ENCODE results near the gene PCYT1B. TPM values are rescaled to one million over a fixed set of nuclear protein-coding genes. Genes with fewer than 3 reads are reported as not detected.

Gene PCYT1B
- total and polyA plus RNA-seq, 2 of the 13 experiments (the other 11 are each of a cell fraction or from before 2014, with no cell fraction given) = 6.1 to 9.2 TPM

- ChIA-PET CTCF (ENCODE audit: low intra/inter-chr PET ratio, low total read pairs) (no interaction called here), POLR2A (no interaction called here)
- Histone ChIP-seq H3K79me2 (ENCODE audit: insufficient read depth, low read length) (no peaks in the 10 kb centered on the region), H3K36me3 (replicated peaks in 1 of 2; ENCODE audit: control insufficient read depth in 1 of 2, insufficient read depth in 2 of 2, low read length in 2 of 2) (no peaks in the 10 kb centered on the region), H3K4me3 (replicated peaks in 1 of 3; ENCODE audit: insufficient read depth in 1 of 3, low read depth in 2 of 3, low read length in 3 of 3) (no peak overlapping the region), H3K27me3 (ENCODE audit: control insufficient read depth in 1 of 2, insufficient read depth in 2 of 2, low read length in 2 of 2) (no peaks in the 10 kb centered on the region), H2AFZ (ENCODE audit: low read length) (no peak overlapping the region), H3K9me3 (ENCODE audit: low read length) (no peaks in the 10 kb centered on the region), H3K27ac (ENCODE audit: extremely low read length, insufficient read depth, low read length) (no peak overlapping the region), H4K20me1 (ENCODE audit: insufficient read depth, low read length) (no peaks in the 10 kb centered on the region), H3K4me1 (ENCODE audit: insufficient read depth, low read length) (no peaks in the 10 kb centered on the region), H3K4me2 (ENCODE audit: low read depth, low read length) (no peak overlapping the region), H3K9ac (ENCODE audit: insufficient read depth, low read depth, low read length) (no peak overlapping the region)
- in situ Hi-C loops (cut with HindIII; ENCODE audit: extremely low pct_ligation_motif_present, low pct_unique_long_range_greater_than_20kb) (no loop called here), intact Hi-C loops (cut with micrococcal nuclease; ENCODE audit: unreplicated experiment) (no loop called here)
- no TSS peak for BruUV-seq (replicated peaks)
- no peak for FAIRE-seq
- no peak for ATAC-seq
- DNase-seq (ENCODE audit: low spot score) = no peak
- 100% methylated on average over 2 of the region's 2 CpGs for WGBS (ENCODE audit: low lambda C conversion rate)
- TF ChIP-seq CENPT (CRISPR knock-in tag; IDR thresholded peaks at IDR 0.05; ENCODE audit: low read depth) (no peak), SMARCE1 (IDR thresholded peaks at IDR 0.05; ENCODE audit: borderline replicate concordance) (no peak), ZNF878 (CRISPR knock-in tag; IDR thresholded peaks at IDR 0.05) (no peak), ZBTB40 (IDR thresholded peaks at IDR 0.05) (no peak), ZBTB40 (CRISPR knock-in tag; IDR thresholded peaks at IDR 0.05) (no peak), NONO (IDR thresholded peaks at IDR 0.05) (no peak), NONO (CRISPR knock-in tag; conservative IDR thresholded peaks at IDR 0.05) (no peak), NFKBIZ (CRISPR knock-in tag; IDR thresholded peaks at IDR 0.05) (no peak), ZSCAN22 (CRISPR knock-in tag; IDR thresholded peaks at IDR 0.05) (no peak), SP2 (CRISPR knock-in tag; IDR thresholded peaks at IDR 0.05) (no peak), TEAD2 (CRISPR knock-in tag; IDR thresholded peaks at IDR 0.05) (no peak)
- TF ChIP-seq, protein P1, sequence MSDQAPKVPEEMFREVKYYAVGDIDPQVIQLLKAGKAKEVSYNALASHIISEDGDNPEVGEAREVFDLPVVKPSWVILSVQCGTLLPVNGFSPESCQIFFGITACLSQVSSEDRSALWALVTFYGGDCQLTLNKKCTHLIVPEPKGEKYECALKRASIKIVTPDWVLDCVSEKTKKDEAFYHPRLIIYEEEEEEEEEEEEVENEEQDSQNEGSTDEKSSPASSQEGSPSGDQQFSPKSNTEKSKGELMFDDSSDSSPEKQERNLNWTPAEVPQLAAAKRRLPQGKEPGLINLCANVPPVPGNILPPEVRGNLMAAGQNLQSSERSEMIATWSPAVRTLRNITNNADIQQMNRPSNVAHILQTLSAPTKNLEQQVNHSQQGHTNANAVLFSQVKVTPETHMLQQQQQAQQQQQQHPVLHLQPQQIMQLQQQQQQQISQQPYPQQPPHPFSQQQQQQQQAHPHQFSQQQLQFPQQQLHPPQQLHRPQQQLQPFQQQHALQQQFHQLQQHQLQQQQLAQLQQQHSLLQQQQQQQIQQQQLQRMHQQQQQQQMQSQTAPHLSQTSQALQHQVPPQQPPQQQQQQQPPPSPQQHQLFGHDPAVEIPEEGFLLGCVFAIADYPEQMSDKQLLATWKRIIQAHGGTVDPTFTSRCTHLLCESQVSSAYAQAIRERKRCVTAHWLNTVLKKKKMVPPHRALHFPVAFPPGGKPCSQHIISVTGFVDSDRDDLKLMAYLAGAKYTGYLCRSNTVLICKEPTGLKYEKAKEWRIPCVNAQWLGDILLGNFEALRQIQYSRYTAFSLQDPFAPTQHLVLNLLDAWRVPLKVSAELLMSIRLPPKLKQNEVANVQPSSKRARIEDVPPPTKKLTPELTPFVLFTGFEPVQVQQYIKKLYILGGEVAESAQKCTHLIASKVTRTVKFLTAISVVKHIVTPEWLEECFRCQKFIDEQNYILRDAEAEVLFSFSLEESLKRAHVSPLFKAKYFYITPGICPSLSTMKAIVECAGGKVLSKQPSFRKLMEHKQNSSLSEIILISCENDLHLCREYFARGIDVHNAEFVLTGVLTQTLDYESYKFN (CRISPR knock-in tag; conservative IDR thresholded peaks at IDR 0.05) = no peak
- TF ChIP-seq, protein P2, sequence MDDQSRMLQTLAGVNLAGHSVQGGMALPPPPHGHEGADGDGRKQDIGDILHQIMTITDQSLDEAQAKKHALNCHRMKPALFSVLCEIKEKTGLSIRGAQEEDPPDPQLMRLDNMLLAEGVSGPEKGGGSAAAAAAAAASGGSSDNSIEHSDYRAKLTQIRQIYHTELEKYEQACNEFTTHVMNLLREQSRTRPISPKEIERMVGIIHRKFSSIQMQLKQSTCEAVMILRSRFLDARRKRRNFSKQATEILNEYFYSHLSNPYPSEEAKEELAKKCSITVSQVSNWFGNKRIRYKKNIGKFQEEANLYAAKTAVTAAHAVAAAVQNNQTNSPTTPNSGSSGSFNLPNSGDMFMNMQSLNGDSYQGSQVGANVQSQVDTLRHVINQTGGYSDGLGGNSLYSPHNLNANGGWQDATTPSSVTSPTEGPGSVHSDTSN (CRISPR knock-in tag; IDR thresholded peaks at IDR 0.05; ENCODE audit: borderline replicate concordance) = no peak
These were observed 120.5 kb downstream of the PCYT1B start for GRCh38 chrX:24526616-24527015.

All from HepG2 (cell line).